HTR-8/SVneo (cell line): ENCODE results near the gene PAIP1.
"Not testable (repeated sequence)": the region's sequence is repeated elsewhere in the genome, so short reads cannot be mapped to it uniquely, and the experiment has no call there.

ENCODE experiments used
- DNase-seq: peaks from one replicate; pipeline ENCODE4 v3.0.0; 2011; ENCODE audit warnings: low spot score, mixed read lengths; ENCODE audit not compliant: insufficient read length
- FAIRE-seq: peaks from 2 replicates; lab custom pipeline; 2011; peaks lifted over from hg19 to GRCh38; lab: Jason Lieb, UNC

The PAIP1 gene, protein sequence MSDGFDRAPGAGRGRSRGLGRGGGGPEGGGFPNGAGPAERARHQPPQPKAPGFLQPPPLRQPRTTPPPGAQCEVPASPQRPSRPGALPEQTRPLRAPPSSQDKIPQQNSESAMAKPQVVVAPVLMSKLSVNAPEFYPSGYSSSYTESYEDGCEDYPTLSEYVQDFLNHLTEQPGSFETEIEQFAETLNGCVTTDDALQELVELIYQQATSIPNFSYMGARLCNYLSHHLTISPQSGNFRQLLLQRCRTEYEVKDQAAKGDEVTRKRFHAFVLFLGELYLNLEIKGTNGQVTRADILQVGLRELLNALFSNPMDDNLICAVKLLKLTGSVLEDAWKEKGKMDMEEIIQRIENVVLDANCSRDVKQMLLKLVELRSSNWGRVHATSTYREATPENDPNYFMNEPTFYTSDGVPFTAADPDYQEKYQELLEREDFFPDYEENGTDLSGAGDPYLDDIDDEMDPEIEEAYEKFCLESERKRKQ

DNA sequence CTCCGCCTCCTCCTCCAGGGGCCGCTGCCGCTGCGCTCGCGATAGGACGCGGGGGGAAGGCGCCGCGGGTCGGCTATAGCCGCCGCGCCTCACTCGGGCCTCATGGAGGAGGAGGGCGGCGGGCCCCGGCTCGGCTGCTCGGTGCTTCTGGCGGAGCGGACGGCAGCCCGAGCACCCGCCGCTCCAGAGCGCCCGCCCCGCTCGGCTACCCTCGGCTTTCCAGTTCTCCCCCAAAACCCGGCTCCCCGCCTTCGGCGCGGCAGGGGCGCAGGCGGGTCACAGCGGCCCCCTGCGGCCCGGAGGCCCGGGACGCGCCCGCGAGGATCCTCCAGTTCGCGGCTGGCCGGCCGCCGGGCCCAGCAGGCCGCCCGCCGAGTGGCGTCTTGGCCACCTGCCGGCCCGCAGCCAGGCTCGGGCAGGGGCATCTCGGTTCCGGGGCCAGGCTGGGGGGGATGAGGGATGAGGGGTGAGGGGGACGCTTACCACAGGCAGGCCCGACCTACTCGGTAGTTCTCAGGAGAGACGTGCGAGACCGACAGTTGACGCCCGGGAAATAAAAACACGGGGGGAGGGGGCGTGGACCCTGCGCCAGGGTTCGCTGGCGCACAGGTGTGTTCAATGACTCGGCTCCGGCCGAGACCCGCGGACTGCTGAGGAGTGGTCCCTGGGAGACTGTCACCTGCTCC, at the start of gene PAIP1:
PAIP1 (minus strand) TSS at position 221 of the 686 bp plus-strand sequence. CDS start 231 bp downstream, outside the sequence.
- peak; percentile 90 for DNase-seq
- FAIRE-seq: peak; percentile 90

DNA sequence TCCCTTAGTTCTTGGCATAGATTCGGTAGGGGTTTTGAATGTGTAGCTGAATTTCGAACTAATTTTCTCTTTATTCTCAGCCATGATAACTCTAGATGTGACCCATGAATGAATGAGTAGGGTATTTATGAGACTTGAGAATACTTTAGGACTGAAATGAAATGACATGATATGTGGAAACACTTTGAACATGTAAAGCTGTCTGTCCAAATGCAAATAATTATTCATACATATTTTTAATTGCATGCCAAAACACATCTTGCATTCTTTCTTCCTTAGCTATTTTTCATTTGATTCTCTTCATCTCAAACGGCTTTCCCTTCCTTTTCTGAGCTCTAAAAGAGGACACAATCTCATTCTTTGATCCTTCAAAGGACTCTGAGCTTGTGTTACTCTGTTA, 49.5 kb upstream of the PAIP1 start:
- FAIRE-seq (no peak), DNase-seq (no peak)

DNA sequence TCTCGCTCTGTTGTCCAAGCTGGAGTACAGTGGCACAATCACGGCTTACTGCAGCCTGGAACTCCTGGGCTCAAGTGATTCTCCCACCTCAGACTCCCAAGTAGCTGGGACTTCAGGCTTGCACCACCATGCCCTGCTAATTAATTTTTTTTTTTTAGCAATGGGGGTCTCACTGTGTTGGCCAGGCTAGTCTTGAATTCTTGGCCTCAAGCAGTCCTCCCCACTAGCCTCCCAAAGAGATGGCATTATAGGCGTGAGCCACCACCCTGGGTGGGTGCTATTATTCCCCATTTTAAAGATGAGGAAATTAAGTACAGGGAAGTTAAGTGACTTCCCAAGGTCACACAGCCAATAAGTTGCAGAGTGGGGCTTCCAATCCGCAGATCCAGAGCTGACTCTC, 47.8 kb upstream of the PAIP1 start:
- DNase-seq: no peak
- no peak for FAIRE-seq

DNA sequence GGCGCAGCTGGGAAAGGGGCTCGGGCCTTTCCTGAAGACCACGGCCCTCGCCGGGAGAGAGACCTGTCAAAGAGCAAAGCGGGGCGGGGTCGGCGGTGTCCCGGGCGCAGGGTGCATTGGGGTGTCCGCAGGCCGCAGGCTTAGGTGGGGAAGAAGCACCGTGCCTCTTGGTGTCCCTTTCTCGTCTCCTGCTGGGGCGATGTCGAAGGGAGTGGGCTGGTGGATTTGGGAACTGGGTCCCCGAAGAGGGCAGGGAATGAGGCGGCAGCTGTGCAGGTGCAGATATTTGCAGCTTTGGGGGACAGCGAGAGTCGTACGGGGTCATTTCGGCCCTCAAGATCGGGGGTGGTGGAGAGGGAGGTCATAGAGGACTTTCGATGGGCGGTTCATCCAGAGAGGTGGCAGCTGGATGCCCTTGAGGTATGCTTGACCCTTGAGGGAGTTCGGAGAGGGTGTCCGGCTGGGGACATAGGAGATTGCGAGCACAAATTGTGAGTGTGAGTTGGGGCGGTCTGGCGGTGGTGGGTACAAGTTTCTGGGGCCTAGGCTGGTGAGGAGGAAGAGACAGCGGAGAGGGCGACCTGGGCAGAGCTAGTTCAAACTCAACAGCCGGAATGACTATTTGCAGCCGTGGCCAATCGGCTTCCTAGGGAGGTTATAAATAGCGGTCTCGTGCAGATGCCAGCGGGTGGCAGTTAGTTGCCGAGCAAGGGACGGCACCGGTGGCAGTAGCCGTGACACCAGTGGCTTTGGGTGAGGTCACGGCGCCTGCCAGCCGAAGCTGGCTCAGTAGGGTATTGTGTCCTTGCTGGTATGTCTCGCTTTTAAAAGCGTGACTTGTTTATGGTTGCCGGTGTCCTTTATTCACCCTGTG, 46.7 kb upstream of the PAIP1 start:
- DNase-seq (peak; percentile 20), FAIRE-seq (no peak)

DNA sequence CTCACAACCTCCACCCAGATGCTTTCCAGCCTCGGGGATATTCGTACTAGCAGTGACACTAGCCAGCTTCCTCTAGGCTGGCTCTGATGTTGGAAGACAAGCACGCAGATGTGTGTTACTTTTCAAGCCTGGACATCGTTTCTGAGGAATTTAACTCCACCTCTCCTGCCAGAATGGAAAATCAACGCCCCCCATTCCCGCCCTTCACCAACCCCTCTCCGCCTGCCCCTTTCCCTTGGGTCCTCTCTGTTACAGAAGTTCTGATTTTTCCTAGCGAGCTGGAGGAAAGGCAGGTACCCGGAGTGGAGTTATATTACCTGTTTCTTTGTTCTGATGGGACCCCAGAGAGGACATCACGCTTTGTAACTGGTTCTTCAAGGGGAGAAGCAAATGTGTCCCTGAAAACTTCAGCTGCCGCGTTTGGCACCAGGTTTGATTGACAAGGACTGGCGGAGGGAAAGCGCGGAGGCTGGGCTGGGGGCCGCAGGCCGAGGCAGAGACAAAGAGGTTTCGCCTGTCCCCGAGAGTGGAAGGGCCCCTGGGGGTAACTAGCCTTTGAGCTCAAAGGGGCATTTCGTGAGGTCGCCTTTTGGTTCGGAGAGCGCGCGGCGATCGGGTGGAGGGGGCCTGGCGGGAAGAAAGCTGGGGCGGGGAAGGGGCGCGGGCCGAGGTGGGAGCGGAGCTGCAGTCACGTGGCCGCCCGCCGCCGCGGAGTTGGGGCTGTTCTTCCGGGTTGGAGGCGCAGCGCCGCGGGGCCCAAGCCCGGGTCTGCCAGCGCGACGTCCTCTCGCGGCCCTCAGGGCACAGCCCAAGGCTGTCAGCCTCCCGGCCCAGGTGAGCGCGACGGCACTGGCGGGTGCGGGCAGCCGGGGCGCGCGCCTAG, 45.8 kb upstream of the PAIP1 start, which contains the start of gene NNT:
NNT (plus strand) TSS at position 720 of the 883 bp plus-strand sequence. CDS start 6,016 bp downstream, outside the sequence.
- FAIRE-seq: peak; percentile 80
- DNase-seq: peak; percentile 75

DNA sequence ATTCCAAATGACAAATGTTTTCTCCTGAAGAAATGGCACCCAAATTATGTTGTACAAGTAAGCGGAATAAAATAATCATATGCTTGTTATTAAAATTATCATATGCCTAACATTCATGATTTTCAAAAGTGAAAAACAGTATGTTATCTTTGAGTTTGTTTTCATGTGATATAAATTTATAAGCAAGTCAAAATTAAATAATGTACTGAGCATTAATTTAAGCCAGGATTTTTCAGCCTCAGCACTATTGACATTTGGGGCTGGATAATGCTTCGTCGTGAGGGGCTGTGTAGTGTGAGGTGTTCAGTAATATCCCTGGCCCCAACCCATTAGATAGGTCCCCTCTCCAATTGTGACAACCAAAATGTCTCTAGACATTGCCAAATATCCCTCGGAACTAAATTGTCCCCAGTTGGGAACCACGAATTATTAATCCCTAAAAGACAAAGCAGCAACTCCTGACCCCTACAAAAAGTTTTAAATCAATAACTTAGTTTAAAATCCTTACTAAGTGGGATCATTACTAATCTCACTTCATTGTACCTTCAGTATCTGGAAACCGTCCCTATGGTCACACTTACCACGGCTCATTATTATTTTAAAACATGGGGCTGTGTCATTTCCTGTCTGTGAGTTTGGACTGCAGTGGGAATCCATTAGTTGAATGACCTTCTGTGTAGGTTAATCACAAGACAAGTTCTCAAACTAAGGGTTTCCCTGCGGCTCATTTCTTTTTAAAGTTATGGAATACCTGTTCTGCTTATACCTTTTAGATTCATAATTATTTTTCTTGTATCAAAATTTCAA, 44.8 kb upstream of the PAIP1 start:
- DNase-seq (peak; percentile 54), FAIRE-seq (no peak)

DNA sequence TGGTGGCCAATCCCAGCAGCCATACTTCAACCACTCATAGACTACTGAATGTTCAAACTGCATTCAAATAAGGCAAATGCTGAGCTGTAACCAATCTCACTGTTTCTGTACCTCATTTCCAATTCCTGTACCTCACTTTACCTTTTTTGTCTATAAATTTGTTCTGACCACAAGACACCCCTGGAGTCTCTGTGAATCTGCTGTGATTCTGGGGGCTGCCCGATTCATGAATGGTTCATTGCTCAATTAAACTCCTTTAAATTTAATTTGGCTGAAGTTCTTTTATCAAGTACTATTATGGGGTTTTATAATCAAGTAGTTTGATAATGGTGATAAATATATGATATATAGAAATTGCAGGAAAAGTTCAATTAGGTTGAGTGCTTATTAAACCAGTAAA, 42.0 kb upstream of the PAIP1 start:
- not testable (repeated sequence) for FAIRE-seq, DNase-seq

DNA sequence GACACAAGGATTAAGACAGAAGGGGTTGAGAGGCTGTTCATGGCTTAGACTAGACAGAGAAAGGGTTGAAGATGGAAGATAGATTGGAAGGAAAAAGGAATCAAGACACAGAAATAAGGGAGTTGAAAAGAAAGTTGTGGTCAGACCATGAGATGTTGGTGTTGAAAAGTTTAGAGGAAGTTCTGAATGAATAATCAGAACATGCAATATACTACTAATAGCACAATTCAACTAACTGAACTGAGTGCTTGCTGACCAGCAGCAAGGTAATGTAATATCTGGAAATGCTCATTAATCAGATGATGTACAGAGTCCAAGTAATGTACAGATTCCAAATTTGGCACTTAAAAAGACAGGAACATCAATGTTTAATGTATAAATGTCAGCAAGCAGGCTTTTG, 35.5 kb upstream of the PAIP1 start:
- FAIRE-seq (no peak), DNase-seq (no peak)

DNA sequence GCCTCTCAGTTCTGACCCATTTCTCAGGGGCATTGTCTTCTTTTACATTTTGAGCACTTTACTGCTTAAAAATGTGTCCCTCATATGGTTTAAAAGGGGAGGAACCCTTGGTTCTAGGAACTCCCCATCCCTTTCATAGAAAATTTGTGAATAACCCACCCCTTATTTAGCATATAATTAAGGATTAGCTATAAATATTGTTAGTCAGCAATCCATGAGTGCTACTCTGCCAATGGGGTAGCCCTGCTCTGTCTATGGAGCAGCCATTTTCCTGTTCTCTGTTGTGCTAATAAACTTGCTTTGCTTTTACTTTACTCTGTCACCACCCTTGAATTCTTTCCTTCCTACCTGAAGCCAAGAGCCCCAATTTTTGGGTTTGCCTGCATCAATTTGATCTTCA, 33.8 kb upstream of the PAIP1 start:
- DNase-seq (no peak), FAIRE-seq (no peak)

DNA sequence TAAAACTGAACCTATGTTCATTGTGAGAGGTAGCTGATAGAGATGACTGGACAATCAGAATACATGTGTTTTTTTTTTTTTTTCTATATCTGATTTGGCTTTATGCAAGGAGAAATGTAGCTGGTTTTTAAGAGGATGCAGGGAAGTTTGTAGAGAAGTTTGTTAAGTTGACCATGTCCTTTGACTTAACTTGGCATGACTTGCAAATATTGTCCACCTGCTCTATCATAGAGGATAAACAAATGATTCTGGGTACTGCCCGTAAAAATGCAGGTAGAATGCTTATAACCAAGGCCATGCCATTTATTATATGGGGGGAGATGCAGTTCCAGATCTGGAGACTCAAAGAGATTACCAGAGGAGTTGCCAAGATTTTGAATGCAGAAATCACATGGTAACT, 32.4 kb upstream of the PAIP1 start:
- DNase-seq: no peak
- FAIRE-seq: no peak

DNA sequence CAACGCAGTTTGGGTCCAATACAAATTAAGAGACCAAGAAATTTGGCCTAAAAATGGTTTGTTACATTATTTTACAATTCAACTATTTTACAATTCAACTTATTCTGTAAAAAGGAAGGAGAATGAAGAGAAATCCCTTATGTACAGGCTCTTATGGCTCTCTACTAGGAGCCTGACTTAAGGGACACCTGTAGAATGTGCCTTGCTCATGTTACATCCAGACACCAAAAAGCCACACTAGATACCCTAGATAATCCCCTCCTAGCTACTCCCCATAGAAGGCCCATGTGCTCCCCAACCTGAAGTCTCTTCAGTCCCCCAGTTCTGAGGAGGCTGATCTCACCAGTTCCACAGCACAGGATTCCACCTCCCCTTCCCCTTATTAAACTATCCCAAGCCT, 32.0 kb upstream of the PAIP1 start:
- DNase-seq (no peak), FAIRE-seq (no peak)

DNA sequence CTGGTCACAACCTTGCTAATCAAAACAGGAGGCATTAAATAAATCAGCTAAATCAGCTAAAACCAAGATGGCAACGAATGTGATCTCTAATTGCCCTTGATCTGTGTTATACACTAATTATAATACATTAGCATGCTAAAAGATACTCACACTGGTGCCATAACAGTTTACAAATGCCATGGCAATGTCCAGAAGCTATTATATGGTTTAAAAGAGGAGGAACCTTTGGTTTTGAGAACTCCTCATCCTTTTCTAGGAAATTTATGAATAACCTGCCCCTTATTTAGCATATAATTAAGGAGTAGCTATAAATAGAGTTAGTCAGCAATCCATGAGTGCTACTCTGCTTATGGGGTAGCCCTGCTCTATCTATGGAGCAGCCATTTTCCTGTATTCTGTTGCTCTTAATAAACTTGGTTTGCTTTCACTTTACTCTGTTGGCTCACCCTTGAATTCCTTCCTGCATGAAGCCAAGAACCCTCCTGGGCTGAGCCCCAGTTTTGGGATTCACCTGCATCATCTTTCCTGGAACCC, 27.4 kb upstream of the PAIP1 start:
- DNase-seq (no peak), FAIRE-seq (no peak)

DNA sequence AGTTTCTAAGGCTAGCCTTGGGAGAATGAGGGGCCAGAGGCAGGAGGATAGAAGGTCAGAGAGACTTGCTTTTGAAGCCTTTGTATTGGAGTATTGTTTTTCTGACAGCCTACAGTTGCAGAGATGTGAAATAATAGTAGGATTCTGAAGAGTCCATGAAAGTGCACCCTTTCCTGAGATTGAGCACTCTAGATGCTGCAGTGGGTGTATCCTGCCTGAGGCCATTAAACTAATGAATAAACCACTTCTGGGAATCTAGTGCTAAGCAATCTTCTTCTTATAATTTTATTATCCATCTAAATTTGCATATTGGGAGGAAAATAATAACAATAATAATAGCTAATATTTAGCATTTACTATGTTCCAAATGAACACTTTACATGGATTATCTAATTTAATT, 26.8 kb upstream of the PAIP1 start:
- FAIRE-seq: no peak
- no peak for DNase-seq

DNA sequence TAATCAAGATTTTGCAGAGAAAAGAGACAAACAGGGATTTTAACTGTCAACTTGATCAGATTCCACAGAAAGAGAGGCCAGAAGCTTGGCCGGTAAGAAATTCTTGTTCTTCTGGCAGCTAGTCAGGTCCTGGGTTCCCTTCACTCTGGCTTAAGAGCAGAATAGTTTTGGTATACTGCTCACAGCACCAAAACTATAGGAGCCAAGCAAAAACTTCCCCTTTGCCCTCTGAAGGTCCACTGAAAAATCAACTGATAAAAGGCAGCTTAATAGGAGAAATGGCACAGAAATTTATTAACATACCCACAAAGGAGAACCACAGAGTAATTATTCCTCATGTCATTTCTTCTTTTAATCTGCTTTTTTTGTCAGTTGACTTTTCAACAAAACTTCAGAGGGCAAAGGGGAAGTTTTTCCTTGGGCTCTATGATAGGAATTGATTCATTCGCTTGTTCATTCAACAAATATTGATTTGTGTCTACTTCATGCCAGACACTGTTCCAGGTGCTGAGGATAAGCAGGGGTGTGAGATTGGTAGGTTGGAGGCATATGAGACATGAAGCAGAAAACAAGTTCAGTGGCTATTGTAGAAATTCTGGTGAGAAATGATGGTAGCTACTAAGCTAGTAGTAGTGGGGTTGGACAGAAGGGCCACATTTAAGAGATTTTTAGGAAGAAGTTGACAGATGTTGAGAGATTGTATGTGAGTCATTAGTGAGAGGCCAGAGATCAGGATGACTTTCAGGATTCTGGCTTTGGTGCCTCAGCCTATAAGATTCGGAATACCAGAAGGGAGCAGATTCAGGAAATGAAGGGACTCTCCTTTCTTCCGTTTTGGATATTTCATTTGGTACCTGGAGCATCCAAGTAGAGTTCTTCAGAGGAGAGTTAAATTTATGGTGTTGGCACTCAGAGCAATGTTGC, 25.5 kb upstream of the PAIP1 start:
- DNase-seq (no peak), FAIRE-seq (no peak)

DNA sequence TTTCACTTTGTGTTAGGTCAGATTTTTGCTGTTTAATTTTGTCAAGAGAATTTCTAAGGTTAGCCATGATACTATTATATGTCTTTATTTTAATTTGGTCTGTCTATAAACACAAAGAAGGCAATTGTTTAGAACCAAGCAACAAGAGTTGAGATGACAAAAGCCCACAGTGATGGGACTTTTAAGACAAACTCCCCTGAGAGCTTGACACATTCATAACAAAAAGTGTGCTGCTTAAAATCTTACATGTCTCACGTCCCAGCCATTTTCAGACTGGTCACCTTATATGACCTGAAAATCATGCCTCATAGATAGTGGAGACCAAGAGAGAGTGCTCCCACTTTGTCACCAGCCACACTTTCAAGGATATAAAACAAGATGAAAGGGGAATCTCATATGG, 24.5 kb upstream of the PAIP1 start:
- DNase-seq (no peak), FAIRE-seq (no peak)

DNA sequence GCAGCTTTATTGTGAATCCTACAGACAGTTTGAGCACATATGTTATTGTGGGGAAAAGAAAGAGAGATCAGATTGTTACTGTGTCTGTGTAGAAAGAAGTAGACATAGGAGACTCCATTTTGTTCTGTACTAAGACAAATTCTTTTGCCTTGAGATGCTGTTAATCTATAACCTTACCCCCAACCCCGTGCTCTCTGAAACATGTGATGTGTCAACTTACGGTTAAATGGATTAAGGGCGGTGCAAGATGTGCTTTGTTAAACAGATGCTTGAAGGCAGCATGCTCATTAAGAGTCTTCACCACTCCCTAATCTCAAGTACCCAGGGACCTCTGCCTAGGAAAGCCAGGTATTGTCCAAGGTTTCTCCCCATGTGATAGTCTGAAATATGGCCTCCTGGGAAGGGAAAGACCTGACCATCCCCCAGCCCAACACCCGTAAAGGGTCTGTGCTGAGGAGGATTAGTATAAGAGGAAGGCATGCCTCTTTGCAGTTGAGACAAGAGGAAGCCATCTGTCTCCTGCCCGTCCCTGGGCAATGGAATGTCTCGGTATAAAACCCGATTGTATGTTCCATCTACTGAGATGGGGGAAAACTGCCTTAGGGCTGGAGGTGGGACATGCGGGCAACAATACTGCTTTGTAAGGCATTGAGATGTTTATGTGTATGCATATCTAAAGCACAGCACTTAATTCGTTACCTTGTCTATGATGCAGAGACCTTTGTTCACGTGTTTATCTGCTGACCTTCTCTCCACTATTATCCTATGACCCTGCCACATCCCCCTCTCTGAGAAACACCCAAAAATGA, 23.7 kb upstream of the PAIP1 start:
- DNase-seq, FAIRE-seq: not testable (repeated sequence)

DNA sequence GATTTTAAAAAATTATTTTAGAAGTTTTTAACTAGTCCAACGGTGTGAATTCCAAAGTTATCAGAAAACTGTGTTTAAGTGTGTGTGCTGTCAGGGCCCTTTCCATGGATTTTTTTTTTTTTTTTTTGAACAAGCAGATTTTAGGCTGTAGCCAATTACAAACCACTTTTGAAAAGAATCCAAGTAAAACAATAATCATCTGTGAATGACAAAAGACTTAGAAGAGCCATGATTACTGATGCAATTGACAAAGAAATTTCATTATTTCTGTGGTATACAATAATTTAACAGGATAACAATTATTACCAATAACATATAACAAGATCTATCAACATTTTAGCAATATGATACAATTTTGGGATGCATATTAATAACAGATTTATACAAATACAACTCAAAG, 16.2 kb upstream of the PAIP1 start:
- DNase-seq (no peak), FAIRE-seq (no peak)
